HG02981 (cell line): ENCODE measurements around the gene IL23R.
A peak's percentile ranks its signal among the peaks of the same experiment; 100 is the strongest.
"Not testable (repeated sequence)": the region's sequence is repeated elsewhere in the genome, so short reads cannot be mapped to it uniquely, and the experiment has no call there.

Experiments
- ATAC-seq: cut with Tn5 transposase; IDR thresholded peaks from one replicate; pipeline ENCODE4 v1.9.1; 2021; ENCODE audit warnings: mild to moderate bottlenecking, moderate library complexity; ENCODE audit not compliant: unreplicated experiment

Gene IL23R

GRCh38 chr1:67191668-67192520 is 25.6 kb downstream of the IL23R start:
- ATAC-seq = no peak

- ATAC-seq = no peak
Measured at GRCh38 chr1:67192902-67193301, 26.6 kb downstream of the IL23R start.

- no peak for ATAC-seq
Measured at GRCh38 chr1:67193704-67194103, 27.4 kb downstream of the IL23R start.

DNA sequence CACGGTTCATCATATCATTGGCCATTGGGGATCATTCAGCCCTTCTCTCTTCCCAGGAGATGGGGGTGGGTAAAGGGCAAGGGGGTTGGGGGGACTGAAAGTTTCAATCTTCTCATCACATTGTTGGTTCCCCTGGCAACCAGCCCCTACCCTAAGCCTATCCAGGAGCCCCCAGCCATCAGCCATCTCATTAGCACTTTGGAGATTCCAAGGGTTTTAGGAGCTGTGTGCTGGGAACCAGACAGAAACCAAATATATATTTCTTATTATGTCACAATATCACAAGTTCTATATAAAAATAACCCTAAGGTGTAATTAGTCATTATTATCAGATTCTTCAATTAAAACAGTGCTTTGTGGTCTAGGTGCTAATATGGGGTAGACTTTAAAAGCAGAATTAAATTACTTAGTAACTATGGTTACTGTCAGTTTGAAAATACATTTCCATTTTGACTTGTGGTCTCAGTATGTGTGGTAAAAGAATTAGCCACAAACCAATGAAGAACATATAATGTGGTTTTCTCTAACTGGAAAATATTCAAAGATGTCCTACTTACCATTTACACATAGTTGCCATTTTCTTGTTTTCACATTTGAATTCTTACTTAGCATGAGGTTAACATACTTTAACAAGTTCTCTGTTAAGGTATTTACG is 28.1 kb downstream of the IL23R start:
- peak; percentile 80 for ATAC-seq

DNA sequence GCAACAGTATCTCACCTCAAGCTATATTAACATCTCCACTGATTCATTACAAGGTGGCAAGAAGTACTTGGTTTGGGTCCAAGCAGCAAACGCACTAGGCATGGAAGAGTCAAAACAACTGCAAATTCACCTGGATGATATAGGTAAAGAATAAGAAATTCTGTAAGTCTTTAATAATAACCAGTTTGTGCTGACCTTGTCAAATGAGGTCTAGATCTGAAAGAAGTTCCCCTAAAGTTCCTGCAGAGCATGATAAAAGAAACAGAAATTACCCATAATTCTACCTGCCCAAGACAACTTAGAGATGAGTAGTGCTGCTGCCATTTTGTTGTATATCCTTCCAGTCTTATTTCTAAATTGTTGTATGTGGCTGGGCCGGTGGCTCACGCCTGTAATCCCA is 34.5 kb downstream of the IL23R start:
- no peak for ATAC-seq

GRCh38 chr1:67201891-67202290 is 35.6 kb downstream of the IL23R start:
- no peak for ATAC-seq

GRCh38 chr1:67204298-67204980 is 38.2 kb downstream of the IL23R start:
- ATAC-seq = no peak

DNA sequence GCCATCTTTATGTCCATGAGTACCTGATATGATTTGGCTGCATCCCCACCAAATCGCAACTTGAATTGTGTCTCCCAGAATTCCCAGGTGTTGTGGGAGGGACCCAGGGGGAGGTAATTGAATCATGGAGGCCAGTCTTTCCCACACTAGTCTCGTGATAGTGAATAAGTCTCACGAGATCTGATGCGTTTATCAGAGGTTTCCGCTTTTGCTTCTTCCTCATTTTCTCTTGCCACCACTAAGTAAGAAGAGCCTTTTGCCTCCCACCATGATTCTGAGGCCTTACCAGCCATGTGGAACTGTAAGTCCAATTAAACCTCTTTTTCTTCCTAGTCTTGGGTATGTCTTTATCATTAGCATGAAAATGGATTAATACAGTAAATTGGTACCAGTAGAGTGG is 41.1 kb downstream of the IL23R start:
- not testable (repeated sequence) for ATAC-seq

DNA sequence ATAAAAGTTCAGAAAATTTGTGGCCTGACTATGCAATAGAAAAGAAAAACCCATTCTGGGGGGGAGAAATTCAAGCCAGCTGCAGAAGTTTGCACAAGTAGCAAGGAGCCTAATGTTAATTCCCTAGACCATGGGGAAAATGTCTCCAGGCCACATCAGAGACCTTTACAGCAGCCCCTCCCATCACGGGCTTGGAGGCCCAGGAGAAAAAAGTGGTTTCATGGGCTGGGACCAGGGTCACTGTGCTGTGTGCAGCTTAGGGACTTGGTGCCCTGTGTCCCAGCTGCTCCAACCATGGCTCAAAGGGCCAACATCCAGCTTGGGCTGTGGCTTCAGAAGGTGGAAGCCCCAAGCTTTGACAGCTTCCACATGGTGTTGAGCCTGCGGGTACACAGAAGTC is 42.0 kb downstream of the IL23R start:
- no peak for ATAC-seq

DNA sequence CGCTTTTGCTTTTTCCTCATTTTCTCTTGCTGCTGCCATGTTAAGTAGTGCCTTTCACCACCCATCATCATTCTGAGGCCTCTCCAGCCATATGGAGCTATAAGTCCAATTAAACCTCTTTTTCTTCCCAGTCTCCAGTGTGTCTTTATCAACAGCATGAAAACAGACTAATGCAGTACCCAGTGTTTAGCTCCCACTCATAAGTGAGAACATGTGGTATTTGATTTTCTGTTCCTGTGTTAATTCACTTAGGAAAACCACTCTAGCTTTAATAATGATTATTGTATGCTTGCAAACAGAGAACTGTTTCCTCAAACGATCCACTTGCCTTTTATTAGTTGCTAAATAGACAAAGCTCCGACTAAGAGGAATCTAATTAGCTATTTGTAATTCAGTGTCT is 43.3 kb downstream of the IL23R start:
- no peak for ATAC-seq

- ATAC-seq = no peak
Measured at GRCh38 chr1:67211589-67212563, 45.6 kb downstream of the IL23R start.

DNA sequence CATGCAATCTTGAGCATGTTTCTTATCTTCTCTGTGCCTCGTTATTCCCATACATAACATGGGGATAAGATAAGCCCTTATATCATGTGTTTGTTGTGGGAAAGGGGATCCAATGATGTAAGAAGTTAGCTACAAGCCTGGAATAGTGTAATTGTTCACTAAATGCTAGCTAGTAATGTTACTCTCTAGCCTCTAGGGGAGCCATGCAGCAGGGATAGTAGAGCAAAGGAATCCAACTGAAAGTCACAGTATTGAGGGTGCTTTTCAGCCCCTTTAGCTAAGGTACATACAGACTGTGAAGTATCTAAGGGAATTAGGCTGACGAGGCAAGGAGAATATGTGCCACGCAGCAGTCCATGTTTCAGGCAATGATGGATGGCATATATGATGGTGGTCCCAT is 46.9 kb downstream of the IL23R start:
- no peak for ATAC-seq

GRCh38 chr1:67213948-67214347 is 47.7 kb downstream of the IL23R start:
- ATAC-seq = no peak

GRCh38 chr1:67214420-67215174 is 48.3 kb downstream of the IL23R start:
- peak; percentile 75 for ATAC-seq

DNA sequence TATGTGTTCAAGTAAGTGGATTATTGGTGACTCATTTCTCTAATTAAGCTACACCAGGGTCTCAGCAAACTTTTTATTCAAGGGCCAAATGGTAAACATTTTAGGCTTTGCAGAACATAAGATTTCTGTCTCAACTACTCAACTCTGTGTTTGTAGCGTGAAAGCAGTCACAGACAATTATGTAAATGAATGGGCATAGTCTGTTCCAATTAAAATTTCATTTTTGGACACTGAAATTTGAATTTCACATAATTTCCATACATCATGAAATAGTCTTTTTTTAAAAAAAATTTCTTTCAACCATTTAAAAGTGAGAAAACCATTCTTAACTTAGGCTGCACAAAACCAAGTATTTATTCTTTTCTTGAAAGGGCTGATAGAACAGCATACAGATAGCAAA is 50.1 kb downstream of the IL23R start:
- no peak for ATAC-seq

- no peak for ATAC-seq
Measured at GRCh38 chr1:67217417-67217816, 51.2 kb downstream of the IL23R start.

GRCh38 chr1:67217938-67218337 is 51.7 kb downstream of the IL23R start:
- no peak for ATAC-seq

DNA sequence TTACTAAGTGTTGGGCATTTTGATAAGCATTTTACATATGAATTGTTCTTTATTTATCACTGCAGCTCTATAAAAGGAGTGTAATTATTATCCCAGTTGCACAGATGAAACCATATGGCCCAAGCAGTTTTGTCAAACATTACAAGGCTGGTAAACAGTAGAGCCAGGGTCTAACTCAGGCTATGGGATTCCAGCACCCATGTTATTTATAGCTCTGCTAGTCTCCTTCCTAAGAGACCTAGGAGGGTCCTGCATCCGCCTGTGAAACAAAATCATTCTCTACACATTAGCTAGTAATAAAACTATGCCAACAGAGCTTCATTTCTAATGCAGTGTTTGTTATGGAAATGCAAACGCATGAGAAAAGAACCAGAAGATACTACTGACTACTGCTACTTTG is 58.6 kb downstream of the IL23R start:
- no peak for ATAC-seq

DNA sequence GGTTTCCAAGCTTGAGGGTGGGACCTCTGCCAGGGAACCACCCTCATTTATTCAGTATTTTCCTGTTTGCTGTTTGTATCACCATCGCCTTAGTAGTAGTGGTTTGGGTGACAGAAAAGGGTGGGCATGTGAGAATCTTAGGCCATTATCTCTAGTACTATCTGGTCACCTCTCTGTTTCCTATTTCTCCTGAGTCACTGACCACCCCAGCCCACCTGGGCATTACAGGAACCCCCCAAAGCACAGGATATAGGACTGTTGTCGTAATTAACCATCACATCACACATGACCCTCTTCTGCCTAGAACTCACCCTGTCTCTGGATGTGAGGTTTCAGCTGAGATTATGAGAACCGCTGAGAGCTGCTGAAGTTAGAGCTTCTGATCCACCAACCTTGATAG is 60.4 kb downstream of the IL23R start:
- ATAC-seq = no peak

- ATAC-seq = no peak
Measured at GRCh38 chr1:67227196-67227595, 60.9 kb downstream of the IL23R start.
